MM.1S (cell line): ENCODE results near the gene SMIM10L1.

Experiments used
- CTCF ChIP-seq: fragments of 300-600 bp; sonication (generic); IDR thresholded peaks from 2 replicates; pipeline ENCODE4 v1.5.1; 2016; ENCODE audit warnings: antibody characterized with exemption, low read length, mixed read lengths
- EZH2 ChIP-seq: fragments of 300-600 bp; sonication (generic); optimal IDR thresholded peaks from 2 replicates; pipeline ENCODE3; 2017; ENCODE audit warnings: low read depth, mild to moderate bottlenecking, antibody characterized with exemption, low read length, mixed read lengths
- EZH2phosphoT487 ChIP-seq: fragments of 300-600 bp; sonication (generic); IDR thresholded peaks from 2 replicates; pipeline ENCODE4 v1.6.1; 2018; ENCODE audit warnings: antibody characterized with exemption, low read length

GRCh38 chr12:11154400-11154925, 16.5 kb upstream of the SMIM10L1 start:
- TF ChIP-seq CTCF (no peak), EZH2phosphoT487 (no peak), EZH2 (no peak)
